Medulla oblongata (tissue), 1 donor: ENCODE results near the gene PCBP3.
A peak's percentile ranks its signal among the peaks of the same experiment; 100 is the strongest.
"Not testable (repeated sequence)": the region's sequence is repeated elsewhere in the genome, so short reads cannot be mapped to it uniquely, and the experiment has no call there.

ENCODE experiments used
- DNase-seq: peaks from one replicate; pipeline ENCODE4 v3.0.0-alpha.2; 2015; ENCODE audit errors: extremely low spot score

Gene PCBP3

GRCh38 chr21:45809421-45809820 lies 165.9 kb downstream of the PCBP3 start:
- DNase-seq = no peak

GRCh38 chr21:45811136-45811535 lies 167.6 kb downstream of the PCBP3 start:
- no peak for DNase-seq

GRCh38 chr21:45814210-45814940 lies 170.8 kb downstream of the PCBP3 start:
- not testable (repeated sequence) for DNase-seq

DNA sequence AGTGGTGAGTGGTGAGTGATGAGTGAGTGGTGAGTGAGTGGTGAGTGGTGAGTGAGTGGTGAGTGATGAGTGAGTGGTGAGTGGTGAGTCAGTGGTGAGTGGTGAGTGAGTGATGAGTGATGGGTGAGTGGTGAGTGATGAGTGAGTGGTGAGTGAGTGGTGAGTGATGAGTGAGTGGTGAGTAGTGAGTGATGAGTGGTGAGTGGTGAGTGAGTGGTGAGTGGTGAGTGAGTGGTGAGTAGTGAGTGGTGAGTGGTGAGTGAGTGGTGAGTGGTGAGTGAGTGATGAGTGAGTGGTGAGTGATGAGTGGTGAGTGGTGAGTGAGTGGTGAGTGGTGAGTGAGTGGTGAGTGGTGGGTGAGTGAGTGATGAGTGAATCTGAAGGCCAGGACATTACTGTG lies 172.3 kb downstream of the PCBP3 start:
- not testable (repeated sequence) for DNase-seq

DNA sequence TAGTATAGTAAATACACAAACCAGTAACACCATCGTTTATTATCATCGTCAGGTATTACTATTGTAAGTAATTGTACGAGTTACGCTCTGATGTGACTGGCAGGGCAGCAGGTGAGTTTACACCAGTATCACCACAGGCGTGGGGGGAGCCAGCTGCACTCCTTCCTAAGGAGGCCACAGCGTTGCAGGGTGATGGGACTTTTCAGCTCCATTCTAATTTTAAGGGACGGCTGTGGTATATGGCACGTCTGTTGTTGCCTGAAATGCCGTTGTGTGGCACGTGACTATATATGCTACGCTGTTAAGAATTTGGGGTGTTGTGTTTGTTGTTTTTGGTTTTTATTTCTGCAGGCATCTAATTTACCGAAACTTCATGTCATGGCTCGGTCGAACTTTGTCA lies 173.3 kb downstream of the PCBP3 start:
- DNase-seq = no peak

DNA sequence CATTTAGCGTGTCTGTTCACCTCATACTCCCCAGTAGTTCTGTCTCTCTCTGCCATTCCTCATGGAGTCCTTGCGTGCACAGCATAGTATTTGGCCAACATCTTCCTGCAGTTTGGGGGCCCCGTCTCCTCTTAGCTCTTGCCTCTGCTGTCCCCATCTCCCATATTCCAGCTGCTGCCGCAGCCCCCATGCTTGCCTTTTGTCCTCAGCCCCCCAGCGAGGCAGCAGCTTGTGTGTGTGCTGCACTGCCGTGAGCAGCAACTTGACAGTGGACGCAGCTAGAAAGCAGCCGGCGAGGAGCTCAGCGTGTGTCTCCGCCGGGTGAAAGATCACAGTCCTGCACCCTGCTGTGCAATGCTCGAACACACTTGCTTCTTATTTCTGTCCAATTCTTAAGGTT lies 173.8 kb downstream of the PCBP3 start:
- DNase-seq = no peak

- DNase-seq = no peak
These were observed 174.9 kb downstream of the PCBP3 start for GRCh38 chr21:45818276-45818903.

DNA sequence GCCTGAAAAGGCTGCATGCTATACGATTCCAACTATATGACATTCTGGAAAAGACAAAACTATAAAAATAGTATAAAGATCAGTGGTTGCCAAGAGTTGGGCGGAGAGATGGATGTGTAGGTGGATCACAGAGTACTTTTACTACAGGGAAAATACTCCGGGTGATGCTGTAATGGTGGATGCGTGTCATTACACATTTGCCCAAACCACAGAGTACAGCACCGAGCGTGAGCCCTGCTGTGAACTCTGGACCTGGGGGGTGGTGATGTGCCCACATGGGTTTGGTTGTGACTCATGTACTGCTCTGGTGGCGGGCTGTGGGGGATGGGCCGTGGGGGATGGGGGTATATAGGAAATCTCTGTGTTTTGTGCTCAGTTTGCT lies 175.4 kb downstream of the PCBP3 start:
- no peak for DNase-seq

DNA sequence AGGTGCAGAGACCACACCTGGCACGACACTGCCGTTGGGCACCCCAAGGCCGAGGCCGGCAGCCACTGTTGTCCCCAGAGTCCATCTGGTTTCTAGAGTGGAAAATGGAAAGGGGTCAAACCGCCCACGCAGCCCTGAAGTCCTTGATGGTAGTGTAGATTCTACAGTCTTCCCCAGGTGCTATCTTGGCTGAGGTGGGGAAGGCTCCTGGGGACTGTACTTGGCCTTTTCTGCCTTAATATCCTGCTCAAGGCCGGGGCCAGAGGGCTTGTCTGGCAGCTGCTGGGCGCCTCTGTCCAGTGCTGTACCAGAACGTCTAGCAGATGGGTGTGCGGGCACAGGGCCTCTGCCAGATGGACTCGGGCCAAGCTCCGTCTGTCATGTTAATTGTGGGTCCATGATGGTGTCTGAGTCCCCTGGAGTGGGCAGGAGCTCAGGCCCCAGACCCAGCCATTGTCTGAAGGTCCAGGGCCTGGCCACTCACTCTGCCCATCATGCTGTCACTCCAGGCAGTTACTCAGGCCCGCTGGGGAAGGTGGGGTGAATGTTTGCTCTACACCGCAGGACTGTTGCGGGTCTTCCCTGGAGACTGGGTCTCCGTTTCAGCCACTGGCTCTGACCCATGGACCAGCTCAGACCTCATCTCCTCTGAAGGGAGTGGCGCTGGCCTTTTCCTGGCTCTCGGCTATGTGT lies 176.1 kb downstream of the PCBP3 start:
- no peak for DNase-seq

GRCh38 chr21:45820171-45821091 lies 176.9 kb downstream of the PCBP3 start:
- DNase-seq = peak; percentile 88

DNA sequence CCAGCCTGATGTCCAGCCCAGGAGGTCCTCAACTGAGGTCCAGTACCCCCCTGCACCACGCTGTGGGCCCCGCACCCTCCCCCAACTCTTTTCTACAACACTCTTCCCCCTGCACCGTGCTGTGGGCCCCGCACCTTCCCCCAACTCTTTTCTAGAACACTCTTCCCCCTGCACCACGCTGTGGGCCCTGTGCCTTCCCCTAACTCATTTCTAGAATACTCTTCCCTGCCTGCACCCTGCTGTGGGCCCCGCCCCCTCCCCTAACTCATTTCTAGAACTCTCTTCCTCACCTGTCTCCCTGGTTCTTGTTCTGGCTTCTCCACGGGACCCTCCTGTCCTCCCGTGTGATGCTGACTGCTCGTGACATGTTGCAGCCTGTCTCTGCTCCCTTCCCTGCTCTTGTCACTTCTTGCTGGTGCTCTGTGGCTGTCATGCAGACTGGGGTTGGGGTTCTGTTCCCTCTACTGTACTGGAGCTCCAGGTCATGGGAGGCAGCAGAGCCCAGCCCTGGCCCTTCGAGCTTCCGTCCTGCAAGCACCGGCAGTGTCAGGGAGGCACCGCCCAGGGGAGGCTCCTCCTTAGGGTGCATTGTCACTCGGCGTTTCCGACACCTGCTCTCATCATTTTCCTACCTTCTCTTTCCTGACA lies 177.9 kb downstream of the PCBP3 start:
- no peak for DNase-seq

GRCh38 chr21:45821998-45822397 lies 178.5 kb downstream of the PCBP3 start:
- DNase-seq = no peak

DNA sequence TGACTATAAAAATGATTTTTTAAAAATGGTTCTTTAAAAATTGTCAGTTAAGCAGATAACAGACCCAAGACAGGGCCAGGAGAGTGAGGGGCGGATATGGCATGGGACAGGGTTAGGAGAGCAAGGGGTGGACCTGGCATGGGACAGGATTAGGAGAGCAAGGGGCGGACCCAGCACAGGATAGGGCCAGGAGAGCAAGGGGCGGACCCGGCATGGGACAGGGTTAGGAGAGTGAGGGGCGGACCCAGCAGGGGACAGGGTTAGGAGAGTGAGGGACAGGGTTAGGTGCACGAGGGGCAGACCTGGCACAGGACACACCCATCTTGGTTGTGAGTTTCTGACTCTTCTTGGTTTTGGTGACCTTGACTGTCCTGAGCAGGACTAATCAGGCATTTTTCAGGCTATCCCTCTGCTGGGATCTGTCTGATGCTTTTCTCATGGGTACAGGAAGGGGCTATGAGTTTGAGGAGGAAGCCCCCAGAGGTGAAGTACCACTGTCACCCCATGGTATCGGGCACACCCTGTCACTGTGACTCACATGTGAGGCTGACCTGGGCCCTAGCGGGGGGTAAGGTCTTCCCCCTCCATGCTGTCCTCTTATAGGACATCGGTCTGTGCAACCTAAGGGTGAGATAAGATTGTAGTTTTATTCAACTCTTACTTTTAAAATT lies 179.0 kb downstream of the PCBP3 start:
- DNase-seq = no peak

DNA sequence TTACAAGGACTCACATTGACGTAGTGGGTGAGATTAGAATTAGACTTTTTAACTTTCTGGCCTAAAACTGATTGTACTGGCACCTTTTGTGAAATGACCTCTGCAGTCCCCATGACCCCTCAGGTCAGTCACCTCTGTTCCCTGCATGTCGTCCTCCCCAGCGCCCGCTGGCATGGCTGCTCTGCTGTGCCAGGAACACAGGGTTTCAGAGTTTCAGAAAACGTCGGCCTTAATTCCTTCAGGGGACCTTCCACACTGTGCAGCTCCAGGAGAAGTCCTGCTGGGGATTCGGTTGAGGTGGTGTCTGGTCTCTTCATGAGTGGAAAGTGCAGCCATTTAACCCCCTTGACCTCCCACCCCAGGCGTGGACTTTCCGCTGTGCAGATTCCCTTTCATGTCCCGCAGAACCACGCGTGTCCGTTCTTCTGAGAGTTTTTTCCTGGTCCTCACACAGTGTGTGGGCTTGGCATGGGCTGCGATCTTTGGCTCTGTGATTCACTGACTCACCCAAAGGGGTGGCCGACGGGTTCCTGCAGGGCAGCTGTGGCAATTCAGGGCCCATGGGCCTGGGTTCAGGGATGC lies 179.7 kb downstream of the PCBP3 start:
- DNase-seq = no peak

DNA sequence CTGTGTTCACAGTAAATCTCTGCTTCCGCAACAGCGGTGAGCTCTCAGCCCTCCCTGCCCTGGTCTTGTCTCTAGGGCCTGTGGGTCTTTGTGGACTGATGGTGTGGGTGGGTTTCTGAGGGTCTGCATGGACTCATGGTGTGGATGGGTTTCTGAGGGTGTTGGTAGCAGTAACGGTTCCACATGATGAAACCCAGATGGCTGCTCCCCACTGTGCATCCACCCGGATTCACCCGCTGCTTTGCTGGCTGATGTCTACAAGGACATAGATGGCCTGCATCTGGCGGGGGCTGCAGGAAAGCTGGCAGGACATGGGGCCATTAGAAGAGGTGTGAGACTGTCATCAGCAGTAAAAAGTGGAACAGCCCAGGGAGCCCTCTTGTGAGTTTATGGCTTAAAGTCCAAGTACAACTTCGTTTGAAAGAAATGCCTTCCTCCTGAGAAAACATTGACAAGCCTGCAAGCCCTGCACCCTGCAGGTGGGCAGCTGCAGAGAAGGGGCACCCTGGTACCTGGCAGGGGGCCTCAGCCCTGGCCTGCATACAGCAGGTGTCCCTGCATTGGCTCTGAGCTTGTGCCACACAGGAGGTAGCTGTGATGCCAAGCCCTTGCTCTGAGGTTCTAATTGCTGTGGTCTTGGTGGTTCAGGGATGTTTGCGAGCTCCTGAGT lies 181.2 kb downstream of the PCBP3 start:
- no peak for DNase-seq

DNA sequence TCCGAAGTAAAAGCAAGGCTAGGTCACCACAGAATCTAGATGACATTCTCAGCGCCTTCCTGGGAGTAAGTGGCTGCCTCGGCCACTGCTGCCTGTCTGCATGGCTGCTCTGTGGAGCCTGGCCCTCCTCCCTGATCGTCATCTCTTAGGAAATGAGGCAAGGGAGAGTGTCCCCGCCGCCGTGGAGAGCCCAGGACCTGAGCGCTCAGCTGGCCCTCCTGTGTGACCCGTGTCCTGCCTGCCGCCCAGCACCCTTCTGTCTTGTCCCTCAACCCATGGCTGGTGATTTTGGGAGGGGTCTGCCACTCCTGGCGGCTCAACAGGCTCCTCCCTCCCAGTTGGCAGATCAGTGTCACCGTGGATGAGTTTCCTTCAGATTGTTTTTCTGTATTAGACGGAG lies 181.7 kb downstream of the PCBP3 start:
- no peak for DNase-seq

GRCh38 chr21:45826676-45827301 lies 183.3 kb downstream of the PCBP3 start:
- no peak for DNase-seq

DNA sequence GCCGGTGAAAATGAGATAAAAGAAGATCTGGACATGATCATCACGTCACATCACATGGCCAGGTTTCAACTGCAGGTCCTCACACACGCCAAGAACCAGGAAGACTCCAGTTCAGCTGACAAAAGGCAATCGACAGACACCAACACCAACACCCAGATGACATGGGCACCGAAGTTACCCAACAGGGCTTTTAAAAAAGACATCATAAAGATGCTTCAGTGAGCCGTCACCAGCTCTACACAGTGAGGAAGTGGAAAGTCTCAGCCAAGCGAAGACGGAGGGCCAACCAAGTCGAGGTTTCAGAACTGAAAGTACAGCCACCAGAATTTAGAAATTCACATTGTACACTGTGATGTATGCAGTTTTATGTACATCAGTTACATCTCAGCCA lies 183.8 kb downstream of the PCBP3 start:
- no peak for DNase-seq

DNA sequence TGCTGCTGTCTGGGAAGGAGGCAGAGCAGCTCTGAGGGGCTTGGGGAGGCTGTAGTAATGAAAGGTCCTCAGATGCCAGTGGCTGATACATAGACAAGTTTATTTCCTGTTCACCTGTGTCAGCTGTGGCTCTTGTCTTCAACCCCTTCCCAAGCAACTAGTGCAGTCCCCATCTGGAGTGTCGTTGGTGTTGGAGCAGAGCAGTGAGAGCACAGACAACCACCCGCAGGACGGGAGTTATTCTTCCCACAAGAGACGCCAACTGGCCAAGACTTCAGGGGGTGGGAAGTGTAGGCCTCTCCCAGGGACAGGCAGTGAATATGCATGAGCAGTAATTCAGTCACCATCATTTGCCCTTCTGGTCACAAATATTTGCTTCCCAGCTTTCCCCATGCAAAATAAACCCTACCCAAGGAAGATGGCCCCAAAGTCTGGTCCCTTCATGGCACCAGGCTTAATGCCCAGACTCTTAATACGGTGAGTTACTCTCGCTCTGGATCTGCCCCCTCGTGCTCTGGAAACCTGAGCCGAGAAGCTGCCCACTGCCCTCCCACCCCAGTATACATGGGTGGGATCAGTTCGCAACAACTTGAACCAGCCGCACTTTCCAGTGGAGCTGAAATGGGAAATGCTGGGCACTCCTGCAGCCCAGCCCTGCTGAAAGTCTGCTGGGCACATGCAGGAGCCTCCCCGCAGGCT lies 184.5 kb downstream of the PCBP3 start:
- no peak for DNase-seq
